Fibroblast of lung (primary cell): ENCODE results near the gene UBL7.

ENCODE experiments used
- EZH2 ChIP-seq: IDR thresholded peaks from 2 replicates; pipeline ENCODE4 v1.5.1; 2012; ENCODE audit warnings: low read length, control low read depth, mild to moderate bottlenecking; ENCODE audit errors: missing control alignments
- TF ChIP-seq, protein P1 (sequence below), 2 donors: IDR thresholded peaks in 1 of 2; conservative IDR thresholded peaks in 1 of 2; 1 replicate in 1 of 2; 2 replicates in 1 of 2; pipeline ENCODE4 v1.5.1; 2011 to 2012; ENCODE audit warnings: low read length in 2 of 2, control low read depth in 1 of 2, inconsistent platforms in 1 of 2, low read depth in 1 of 2, mild to moderate bottlenecking in 1 of 2

DNA sequence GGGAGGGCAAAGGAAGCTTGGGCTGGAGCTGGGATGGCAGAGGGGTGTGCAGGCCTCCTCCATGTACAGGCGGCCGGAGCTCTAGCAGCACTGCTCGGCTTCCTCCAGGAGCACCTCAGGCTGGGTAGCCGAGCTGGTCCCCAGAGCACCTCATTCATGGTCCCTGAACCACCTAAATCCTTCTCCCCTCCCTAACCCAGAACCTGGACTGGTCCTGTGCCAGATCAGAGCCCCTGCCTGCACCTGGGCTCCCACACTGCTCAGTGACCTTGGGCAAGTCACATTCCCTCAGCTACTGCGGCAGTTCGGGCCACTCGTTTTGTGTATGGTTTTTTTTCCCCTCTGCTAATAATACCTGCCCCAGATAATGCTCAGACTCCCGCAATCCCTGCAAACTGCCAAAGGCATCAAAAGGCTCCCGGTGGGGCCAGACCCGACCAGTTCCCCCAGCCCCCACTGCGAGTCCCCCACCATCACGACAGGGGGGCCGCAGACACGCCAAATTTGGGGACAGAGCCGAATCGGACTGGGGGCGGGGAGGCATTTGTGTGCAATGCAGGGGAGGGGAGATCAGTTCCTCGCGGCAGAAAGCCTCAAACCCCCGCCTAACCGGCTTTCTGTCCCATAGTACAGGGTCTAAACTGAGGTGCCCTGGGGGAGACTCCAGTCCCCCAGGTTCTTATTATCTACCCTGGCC is 28.5 kb downstream of the UBL7 start:
- TF ChIP-seq, protein P1, sequence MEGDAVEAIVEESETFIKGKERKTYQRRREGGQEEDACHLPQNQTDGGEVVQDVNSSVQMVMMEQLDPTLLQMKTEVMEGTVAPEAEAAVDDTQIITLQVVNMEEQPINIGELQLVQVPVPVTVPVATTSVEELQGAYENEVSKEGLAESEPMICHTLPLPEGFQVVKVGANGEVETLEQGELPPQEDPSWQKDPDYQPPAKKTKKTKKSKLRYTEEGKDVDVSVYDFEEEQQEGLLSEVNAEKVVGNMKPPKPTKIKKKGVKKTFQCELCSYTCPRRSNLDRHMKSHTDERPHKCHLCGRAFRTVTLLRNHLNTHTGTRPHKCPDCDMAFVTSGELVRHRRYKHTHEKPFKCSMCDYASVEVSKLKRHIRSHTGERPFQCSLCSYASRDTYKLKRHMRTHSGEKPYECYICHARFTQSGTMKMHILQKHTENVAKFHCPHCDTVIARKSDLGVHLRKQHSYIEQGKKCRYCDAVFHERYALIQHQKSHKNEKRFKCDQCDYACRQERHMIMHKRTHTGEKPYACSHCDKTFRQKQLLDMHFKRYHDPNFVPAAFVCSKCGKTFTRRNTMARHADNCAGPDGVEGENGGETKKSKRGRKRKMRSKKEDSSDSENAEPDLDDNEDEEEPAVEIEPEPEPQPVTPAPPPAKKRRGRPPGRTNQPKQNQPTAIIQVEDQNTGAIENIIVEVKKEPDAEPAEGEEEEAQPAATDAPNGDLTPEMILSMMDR (conservative IDR thresholded peaks at IDR 0.05 in 1 of 2, IDR thresholded peaks at IDR 0.05 in 1 of 2; ENCODE audit: low read depth in 1 of 2, low read length in 2 of 2) = no peak
- TF ChIP-seq EZH2 = no peak
